ENCODE data around the gene AGBL3.

- no peak for TF ChIP-seq MYC (IDR thresholded peaks at IDR 0.05; ENCODE audit: borderline replicate concordance, low read length)
- TF ChIP-seq, protein P1, sequence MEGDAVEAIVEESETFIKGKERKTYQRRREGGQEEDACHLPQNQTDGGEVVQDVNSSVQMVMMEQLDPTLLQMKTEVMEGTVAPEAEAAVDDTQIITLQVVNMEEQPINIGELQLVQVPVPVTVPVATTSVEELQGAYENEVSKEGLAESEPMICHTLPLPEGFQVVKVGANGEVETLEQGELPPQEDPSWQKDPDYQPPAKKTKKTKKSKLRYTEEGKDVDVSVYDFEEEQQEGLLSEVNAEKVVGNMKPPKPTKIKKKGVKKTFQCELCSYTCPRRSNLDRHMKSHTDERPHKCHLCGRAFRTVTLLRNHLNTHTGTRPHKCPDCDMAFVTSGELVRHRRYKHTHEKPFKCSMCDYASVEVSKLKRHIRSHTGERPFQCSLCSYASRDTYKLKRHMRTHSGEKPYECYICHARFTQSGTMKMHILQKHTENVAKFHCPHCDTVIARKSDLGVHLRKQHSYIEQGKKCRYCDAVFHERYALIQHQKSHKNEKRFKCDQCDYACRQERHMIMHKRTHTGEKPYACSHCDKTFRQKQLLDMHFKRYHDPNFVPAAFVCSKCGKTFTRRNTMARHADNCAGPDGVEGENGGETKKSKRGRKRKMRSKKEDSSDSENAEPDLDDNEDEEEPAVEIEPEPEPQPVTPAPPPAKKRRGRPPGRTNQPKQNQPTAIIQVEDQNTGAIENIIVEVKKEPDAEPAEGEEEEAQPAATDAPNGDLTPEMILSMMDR (IDR thresholded peaks at IDR 0.05): no peak
- TF ChIP-seq ESRRA (IDR thresholded peaks at IDR 0.05; ENCODE audit: borderline replicate concordance, low read length): no peak
- no peak for TF ChIP-seq KDM5A (IDR thresholded peaks at IDR 0.05)
- TF ChIP-seq RCOR1 (IDR thresholded peaks at IDR 0.05; ENCODE audit: low read depth, low read length): no peak
- no peak for TF ChIP-seq HDAC2 (IDR thresholded peaks at IDR 0.05)
- TF ChIP-seq, protein P2, sequence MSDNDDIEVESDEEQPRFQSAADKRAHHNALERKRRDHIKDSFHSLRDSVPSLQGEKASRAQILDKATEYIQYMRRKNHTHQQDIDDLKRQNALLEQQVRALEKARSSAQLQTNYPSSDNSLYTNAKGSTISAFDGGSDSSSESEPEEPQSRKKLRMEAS (IDR thresholded peaks at IDR 0.05): no peak
- no peak for TF ChIP-seq PHF8 (IDR thresholded peaks at IDR 0.05; ENCODE audit: borderline replicate concordance, low read depth)
- TF ChIP-seq, protein P3, sequence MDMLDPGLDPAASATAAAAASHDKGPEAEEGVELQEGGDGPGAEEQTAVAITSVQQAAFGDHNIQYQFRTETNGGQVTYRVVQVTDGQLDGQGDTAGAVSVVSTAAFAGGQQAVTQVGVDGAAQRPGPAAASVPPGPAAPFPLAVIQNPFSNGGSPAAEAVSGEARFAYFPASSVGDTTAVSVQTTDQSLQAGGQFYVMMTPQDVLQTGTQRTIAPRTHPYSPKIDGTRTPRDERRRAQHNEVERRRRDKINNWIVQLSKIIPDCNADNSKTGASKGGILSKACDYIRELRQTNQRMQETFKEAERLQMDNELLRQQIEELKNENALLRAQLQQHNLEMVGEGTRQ (IDR thresholded peaks at IDR 0.05): no peak
- no peak for TF ChIP-seq CBX8 (IDR thresholded peaks at IDR 0.05)
- TF ChIP-seq, protein P4, sequence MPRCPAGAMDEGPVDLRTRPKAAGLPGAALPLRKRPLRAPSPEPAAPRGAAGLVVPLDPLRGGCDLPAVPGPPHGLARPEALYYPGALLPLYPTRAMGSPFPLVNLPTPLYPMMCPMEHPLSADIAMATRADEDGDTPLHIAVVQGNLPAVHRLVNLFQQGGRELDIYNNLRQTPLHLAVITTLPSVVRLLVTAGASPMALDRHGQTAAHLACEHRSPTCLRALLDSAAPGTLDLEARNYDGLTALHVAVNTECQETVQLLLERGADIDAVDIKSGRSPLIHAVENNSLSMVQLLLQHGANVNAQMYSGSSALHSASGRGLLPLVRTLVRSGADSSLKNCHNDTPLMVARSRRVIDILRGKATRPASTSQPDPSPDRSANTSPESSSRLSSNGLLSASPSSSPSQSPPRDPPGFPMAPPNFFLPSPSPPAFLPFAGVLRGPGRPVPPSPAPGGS (IDR thresholded peaks at IDR 0.05): no peak
- no peak for TF ChIP-seq HEYL (CRISPR knock-in tag; IDR thresholded peaks at IDR 0.05)
Observed at GRCh38 chr7:135109976-135110375, 123.7 kb downstream of the AGBL3 start.
